ENCODE measurements around the gene LCAT. TPM values are rescaled to one million over a fixed set of nuclear protein-coding genes. Genes with fewer than 3 reads are reported as not detected.

The LCAT gene
- total RNA-seq, 1 experiment from 2014 or later: 17.8 TPM

GRCh38 chr16:67922221-67922620 lies 21.7 kb downstream of the LCAT start:
- H3K9ac ChIP-seq (ENCODE audit: extremely low read depth, insufficient read length, low read length): no peak overlapping the region
- no CpG with 5 or more reads among the region's 5 CpGs for WGBS (ENCODE audit: extremely low coverage, insufficient read length, low lambda C conversion rate)
- no peak for TF ChIP-seq CTCF (conservative IDR thresholded peaks at IDR 0.05)
- DNase-seq: no peak
- no peak overlapping the region for H2AK5ac ChIP-seq (ENCODE audit: insufficient read length, low read length)
- no peak overlapping the region for H2BK20ac ChIP-seq (ENCODE audit: low read depth, low read length, poor library complexity, severe bottlenecking)
- Mint-ChIP-seq H3K4me1 (peaks cover 10 to 16% of the 10 kb centered on the region in 2 experiments; a peak in 3 of 4 replicates), H3K9me3 (no peaks in the 10 kb centered on the region), H3K4me3 (no peak overlapping the region; a peak in 1 of 5 replicates), H3K27me3 (ENCODE audit: low read depth) (no peaks in the 10 kb centered on the region), H3K36me3 (ENCODE audit: insufficient read depth in 1 of 3, low read depth in 3 of 3) (peaks cover 2 to 9% (median 5%) of the 10 kb centered on the region in 3 experiments; a peak in 4 of 7 replicates), H3K27ac (no peak overlapping the region; a peak in 2 of 7 replicates)
- no peak overlapping the region for H3T11ph ChIP-seq (ENCODE audit: low read length)
- H3K23me2 ChIP-seq (ENCODE audit: insufficient read length, low read depth, low read length, poor library complexity, severe bottlenecking): no peaks in the 10 kb centered on the region
- H3K27ac ChIP-seq (ENCODE audit: insufficient read length, low read depth, low read length): no peak overlapping the region
- H3K23ac ChIP-seq (ENCODE audit: insufficient read length, low read depth, low read length): no peak overlapping the region
- no peaks in the 10 kb centered on the region for H3K79me2 ChIP-seq (ENCODE audit: insufficient read depth, low read length)
- no peak overlapping the region for H3K18ac ChIP-seq (ENCODE audit: insufficient read length, low read depth, low read length)
- no peak overlapping the region for H3K4ac ChIP-seq (ENCODE audit: low read depth, low read length)
- H4K5ac ChIP-seq (ENCODE audit: insufficient read length, low read depth, low read length): no peak overlapping the region
- H2BK15ac ChIP-seq (ENCODE audit: low read depth, low read length): no peak overlapping the region
- no peaks in the 10 kb centered on the region for H4K20me1 ChIP-seq (ENCODE audit: control insufficient read depth, insufficient read depth, insufficient read length)
- H3K79me1 ChIP-seq (ENCODE audit: insufficient read depth, low read depth, low read length, poor library complexity, severe bottlenecking): no peaks in the 10 kb centered on the region
- H2BK5ac ChIP-seq (ENCODE audit: insufficient read length, low read length): no peak overlapping the region
- no peak overlapping the region for H2BK12ac ChIP-seq (ENCODE audit: insufficient read length, low read depth, low read length)
- no peak overlapping the region for H2BK120ac ChIP-seq (ENCODE audit: low read depth, low read length, poor library complexity, severe bottlenecking)
- H3K56ac ChIP-seq (ENCODE audit: insufficient read length, low read depth, low read length): no peak overlapping the region
- H3K14ac ChIP-seq (ENCODE audit: insufficient read depth, low read length): no peak overlapping the region
- no peak overlapping the region for H4K91ac ChIP-seq (ENCODE audit: insufficient read length, low read depth, low read length)
- no peaks in the 10 kb centered on the region for H3K9me3 ChIP-seq (ENCODE audit: control insufficient read depth, low read depth, low read length)
- H4K8ac ChIP-seq (replicated peaks; ENCODE audit: insufficient read length, low read depth, low read length): no peak overlapping the region
- H3K27me3 ChIP-seq (ENCODE audit: insufficient read depth, low read length): no peaks in the 10 kb centered on the region
- no peaks in the 10 kb centered on the region for H3K4me1 ChIP-seq (ENCODE audit: insufficient read depth, low read length)
- H3K4me2 ChIP-seq (ENCODE audit: insufficient read depth, insufficient read length, low read length): no peak overlapping the region
- H2AFZ ChIP-seq (ENCODE audit: low read length): no peak overlapping the region

All from H9 (cell line).